IPS-18a (cell line): ENCODE results near the gene EPSTI1.
"Not testable (repeated sequence)": the region's sequence is repeated elsewhere in the genome, so short reads cannot be mapped to it uniquely, and the experiment has no call there.

ENCODE experiments used
- H3K27ac ChIP-seq: one replicate; pipeline ENCODE4 v1.5.1; 2013; ENCODE audit warnings: low read length
- H3K27me3 ChIP-seq: one replicate; pipeline ENCODE4 v1.6.1; 2013; ENCODE audit warnings: mild to moderate bottlenecking, low read length; ENCODE audit not compliant: control insufficient read depth, insufficient read depth
- H3K36me3 ChIP-seq: one replicate; pipeline ENCODE4 v1.6.1; 2013; ENCODE audit warnings: low read depth, low read length; ENCODE audit not compliant: control insufficient read depth
- H3K4me1 ChIP-seq: one replicate; pipeline ENCODE4 v1.6.1; 2013; ENCODE audit warnings: low read depth, low read length; ENCODE audit not compliant: control insufficient read depth
- H3K4me3 ChIP-seq: one replicate; pipeline ENCODE4 v1.5.1; 2013; ENCODE audit warnings: low read length
- H3K9ac ChIP-seq: one replicate; pipeline ENCODE4 v1.6.1; 2013; ENCODE audit warnings: mild to moderate bottlenecking, low read length, moderate library complexity
- H3K9me3 ChIP-seq: one replicate; pipeline ENCODE4 v1.6.1; 2013; ENCODE audit warnings: low read depth, low read length; ENCODE audit not compliant: control insufficient read depth

Gene EPSTI1

DNA sequence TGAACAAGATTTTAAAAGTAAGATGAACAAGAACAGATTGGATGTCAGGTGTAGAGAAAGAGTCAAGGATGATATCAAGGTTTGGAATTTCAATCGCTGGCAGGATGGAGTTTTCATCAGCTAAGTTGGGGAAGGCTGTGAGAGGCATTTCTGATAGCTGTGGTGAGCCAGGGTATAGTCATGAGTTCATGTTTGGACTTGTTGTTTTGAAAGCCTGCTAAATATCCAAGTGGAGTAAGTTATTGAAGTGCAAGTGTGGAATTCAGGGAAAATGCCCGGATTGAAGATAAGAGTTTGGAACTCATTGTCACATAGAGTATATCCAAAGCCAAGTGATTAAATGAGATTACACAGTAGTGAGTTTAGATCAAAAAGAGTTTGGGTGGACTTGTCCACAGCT, 11.0 kb upstream of the EPSTI1 start:
- Histone ChIP-seq H3K27ac (no peak overlapping the region), H3K36me3 (no peaks in the 10 kb centered on the region), H3K9me3 (no peaks in the 10 kb centered on the region), H3K9ac (no peak overlapping the region), H3K27me3 (no peaks in the 10 kb centered on the region), H3K4me3 (no peak overlapping the region), H3K4me1 (peaks cover 7% of the 10 kb centered on the region)

DNA sequence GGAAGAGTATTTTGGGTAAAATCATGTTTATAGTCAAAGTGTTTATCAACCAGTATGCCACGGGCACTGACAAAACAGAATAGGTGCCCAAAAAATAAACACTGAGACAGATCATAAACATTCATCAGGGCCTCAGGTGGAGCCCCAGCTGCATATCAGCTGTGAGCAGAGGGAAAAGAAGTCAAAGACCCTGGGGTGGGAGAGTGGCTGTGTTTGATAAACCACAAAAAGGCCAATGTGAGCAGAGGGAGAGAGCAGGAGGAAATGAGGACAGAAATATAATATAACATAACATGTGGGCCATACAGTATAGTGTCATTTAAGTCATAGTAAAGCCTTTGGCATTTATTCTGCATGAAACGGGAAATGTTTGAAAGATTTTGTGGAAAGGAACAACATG, 10.0 kb upstream of the EPSTI1 start:
- H3K36me3 ChIP-seq, result no peaks in the 10 kb centered on the region
- no peak overlapping the region for H3K4me3 ChIP-seq
- no peak overlapping the region for H3K9ac ChIP-seq
- no peaks in the 10 kb centered on the region for H3K9me3 ChIP-seq
- no peaks in the 10 kb centered on the region for H3K27me3 ChIP-seq
- no peak overlapping the region for H3K27ac ChIP-seq
- peaks cover 5% of the 10 kb centered on the region for H3K4me1 ChIP-seq

DNA sequence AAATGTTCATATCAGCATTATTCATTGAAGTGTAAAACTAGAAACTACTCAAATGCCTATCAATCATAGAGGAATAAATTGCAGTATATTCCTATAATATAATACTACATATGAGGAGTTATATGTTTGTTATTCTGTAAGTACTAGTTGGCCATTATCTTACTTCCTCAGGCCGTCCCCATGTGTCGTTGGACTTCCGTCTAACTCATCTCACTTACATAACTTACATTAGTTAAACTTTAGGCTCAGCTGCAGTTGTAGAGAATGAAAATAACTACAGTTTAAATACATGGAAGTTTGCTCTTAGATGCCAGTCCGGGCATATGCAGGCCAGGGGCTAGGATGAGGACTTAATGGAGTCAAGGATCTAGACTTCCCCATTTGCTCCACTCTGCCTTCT, 8.6 kb upstream of the EPSTI1 start:
- H3K27ac ChIP-seq, result no peak overlapping the region
- no peaks in the 10 kb centered on the region for H3K4me1 ChIP-seq
- no peaks in the 10 kb centered on the region for H3K9me3 ChIP-seq
- H3K36me3 ChIP-seq, result no peaks in the 10 kb centered on the region
- H3K9ac ChIP-seq, result no peak overlapping the region
- H3K27me3 ChIP-seq, result no peaks in the 10 kb centered on the region
- no peak overlapping the region for H3K4me3 ChIP-seq

DNA sequence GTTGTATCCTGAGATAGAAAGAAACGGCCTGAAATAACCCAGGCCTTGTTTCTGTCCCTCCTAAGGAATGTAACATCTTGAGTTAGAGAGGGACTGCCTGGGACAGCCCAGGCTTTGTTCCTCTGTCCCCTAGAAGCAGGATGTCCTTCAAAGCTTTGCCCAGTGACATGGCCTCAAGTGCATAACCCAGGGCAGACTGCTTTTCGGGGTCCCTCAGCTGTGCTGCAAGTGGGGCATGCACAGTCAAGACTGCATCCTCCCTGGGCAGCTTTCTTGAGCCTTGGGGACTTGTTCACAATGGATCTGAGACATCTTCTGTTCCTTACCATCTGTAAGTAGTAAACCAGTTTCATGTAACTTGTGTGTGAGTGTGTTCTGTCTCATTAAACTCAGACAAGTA, 7.5 kb upstream of the EPSTI1 start:
- Histone ChIP-seq H3K9me3 (no peaks in the 10 kb centered on the region), H3K36me3 (no peaks in the 10 kb centered on the region), H3K4me1 (no peaks in the 10 kb centered on the region), H3K4me3 (no peak overlapping the region), H3K27me3 (no peaks in the 10 kb centered on the region), H3K9ac (no peak overlapping the region), H3K27ac (no peak overlapping the region)

DNA sequence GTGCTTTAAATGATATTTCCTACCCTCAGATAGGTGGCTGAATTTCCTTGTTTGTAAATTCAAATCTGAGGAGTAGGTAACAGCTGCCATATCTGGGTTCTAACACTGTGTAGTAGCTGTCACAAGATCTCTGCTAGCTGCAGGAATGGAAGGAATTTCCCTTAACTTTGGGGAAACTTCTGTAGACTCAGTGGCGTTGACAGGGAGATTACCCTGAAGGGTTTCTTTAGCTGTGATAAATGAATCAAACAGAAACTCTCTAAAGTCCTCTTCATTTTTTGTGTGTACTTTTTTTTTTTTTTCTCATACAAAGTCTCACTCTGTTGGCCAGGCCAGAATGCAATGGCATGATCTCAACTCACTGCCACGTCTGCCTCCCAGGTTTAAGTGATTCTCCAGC, 5.3 kb upstream of the EPSTI1 start:
- Histone ChIP-seq H3K4me1 (peaks cover 5% of the 10 kb centered on the region), H3K9ac (no peak overlapping the region), H3K4me3 (no peak overlapping the region), H3K9me3 (no peaks in the 10 kb centered on the region), H3K36me3 (no peaks in the 10 kb centered on the region), H3K27me3 (peaks cover 9% of the 10 kb centered on the region), H3K27ac (no peak overlapping the region)

DNA sequence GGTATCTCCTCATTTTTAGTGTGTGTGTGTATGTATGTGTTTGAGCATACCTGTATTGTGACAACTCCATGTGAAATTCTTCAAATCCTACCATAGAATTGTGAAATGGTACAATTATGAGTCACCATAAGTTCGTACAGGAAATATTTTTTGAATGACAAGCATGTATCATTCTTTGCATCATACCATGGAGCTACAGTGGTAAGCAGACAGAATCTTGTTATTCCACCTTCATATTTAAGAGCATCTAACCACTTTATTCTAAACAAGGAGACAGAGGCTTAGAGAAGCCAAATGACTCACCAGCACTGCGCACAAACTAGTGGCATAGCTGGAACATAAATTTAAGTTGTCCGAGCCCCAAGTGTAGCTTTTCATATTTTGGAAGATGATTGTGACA, 4.5 kb upstream of the EPSTI1 start:
- H3K27ac ChIP-seq, result no peak overlapping the region

DNA sequence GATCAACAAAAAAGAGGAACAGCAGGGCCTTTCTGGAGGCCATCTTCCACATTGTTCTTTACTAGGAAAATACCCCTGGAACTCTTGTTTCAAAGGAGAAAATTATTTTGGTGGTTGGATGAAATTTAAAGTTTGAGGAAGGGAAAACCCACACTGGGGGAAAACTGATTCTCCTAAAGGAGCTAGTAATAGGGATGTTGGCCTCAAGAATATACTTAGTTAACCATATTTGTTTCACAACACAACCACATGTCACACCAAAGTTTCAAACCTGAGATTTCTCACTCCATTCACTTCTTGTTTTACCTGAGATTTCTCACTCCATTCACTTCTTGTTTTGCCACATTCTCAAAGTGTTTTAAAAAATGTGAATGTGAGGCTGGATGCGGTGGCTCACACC, 2.8 kb upstream of the EPSTI1 start:
- Histone ChIP-seq H3K4me3 (no peak overlapping the region), H3K36me3 (no peaks in the 10 kb centered on the region), H3K27me3 (peaks cover 28% of the 10 kb centered on the region), H3K4me1 (peaks cover 7% of the 10 kb centered on the region), H3K27ac (no peak overlapping the region), H3K9ac (no peak overlapping the region), H3K9me3 (no peaks in the 10 kb centered on the region)

More for the DNA sequence above, 4.5 kb upstream of the EPSTI1 start:
- Histone ChIP-seq H3K4me1 (peaks cover 7% of the 10 kb centered on the region), H3K4me3 (no peak overlapping the region), H3K27me3 (peaks cover 16% of the 10 kb centered on the region), H3K9ac (no peak overlapping the region), H3K36me3 (no peaks in the 10 kb centered on the region), H3K9me3 (no peaks in the 10 kb centered on the region)

DNA sequence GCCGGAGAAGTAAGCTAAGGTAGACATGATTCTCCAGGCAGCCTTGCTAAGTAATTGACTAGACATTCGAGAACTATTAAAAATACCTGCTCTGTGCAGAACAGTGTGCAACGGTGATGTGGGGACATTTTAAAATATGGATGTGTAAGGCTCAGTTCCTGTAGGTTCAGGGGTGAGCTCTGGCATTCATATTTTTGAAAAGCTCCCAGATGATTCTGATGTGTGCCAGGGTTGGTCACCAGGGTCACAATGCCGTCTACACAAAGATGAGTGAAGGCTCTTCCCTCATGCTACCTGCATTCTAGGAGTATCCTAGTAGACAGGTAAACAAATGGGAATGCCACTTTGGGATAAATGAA, 702 bp upstream of the EPSTI1 start:
- peak overlapping the region; percentile 74 for H3K4me3 ChIP-seq
- H3K4me1 ChIP-seq, result peaks cover 7% of the 10 kb centered on the region
- H3K36me3 ChIP-seq, result no peaks in the 10 kb centered on the region
- no peaks in the 10 kb centered on the region for H3K9me3 ChIP-seq
- H3K27me3 ChIP-seq, result peaks cover 28% of the 10 kb centered on the region
- H3K27ac ChIP-seq, result no peak overlapping the region
- peak overlapping the region; percentile 16 for H3K9ac ChIP-seq

DNA sequence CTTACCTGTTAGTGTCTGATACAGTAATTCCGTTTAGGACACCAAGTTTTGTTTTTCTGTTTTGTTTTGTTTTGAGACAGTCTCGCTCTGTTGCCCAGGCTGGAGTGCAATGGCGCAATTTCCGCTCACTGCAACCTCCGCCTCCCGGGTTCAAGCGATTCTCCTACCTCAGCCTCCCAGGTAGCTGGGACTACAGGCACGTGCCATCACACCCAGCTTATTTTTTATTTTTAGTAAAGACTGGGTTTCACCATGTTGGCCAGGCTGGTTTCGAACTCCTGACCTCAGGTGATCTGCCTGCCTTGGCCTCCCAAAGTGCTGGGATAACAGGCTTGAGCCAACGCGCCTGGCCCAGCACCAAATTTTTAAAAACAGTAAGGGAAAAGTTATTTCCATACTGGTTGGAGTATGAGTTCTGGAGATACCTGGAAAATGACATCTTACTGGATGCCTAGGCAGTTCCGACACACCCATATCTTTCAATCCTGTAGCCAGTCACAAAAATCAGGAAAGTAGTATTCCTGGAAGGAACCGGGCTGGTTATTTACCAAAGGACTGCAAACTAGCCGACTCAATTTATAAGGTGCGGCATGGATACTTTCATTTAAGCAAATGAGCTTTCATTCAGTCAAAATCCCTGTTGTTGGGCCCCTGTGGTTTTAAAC, 676 bp downstream of the EPSTI1 start:
- H3K36me3 ChIP-seq, H3K9me3 ChIP-seq, H3K27ac ChIP-seq, H3K4me1 ChIP-seq: not testable (repeated sequence)
- Histone ChIP-seq H3K9ac (peak overlapping the region; percentile 16), H3K4me3 (peak overlapping the region; percentile 74), H3K27me3 (peaks cover 28% of the 10 kb centered on the region)

DNA sequence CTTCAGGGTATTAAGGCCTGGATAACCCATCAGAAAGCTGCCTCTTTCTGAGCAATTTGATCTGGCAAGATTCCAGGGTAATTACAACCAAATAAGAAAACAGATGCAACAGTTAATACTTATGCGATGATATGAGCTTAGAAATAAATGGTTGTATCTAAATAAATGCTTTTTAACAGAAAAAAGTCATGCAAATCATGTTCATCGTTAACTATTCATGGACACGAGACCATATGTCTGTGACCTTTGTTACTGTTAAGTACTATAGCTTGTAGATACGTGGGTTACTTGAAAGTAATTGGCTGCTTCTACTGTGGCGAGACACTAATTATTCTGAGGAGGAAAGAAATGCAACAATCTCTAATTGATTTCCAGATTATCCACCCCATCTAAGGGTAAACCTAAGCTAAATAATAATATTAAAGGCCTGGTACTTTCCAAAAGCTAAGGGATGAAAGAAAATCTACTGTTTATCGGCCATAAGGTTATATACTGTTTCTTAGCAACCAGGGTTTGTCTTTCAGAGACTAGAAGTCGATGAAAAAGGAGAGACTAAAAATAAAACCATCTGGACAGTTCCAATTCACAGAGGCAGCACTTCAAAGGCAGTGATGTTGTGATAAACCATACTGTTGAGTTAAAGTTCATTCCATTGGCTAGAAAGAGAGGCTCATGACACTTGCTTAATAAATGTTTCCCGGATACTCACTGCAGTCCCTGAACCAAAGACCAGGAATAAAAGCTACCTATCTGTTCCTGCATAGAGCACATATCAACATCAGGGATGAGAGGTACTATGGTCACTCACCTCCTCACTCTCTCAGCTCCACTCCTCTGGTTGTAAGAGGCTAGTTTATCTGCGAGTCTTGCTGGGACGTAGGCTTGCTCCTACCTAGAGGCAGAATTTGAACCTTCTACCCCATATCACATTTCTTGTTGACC, 1.5 kb downstream of the EPSTI1 start:
- peaks cover 28% of the 10 kb centered on the region for H3K27me3 ChIP-seq
- no peak overlapping the region for H3K9ac ChIP-seq
- H3K9me3 ChIP-seq, result no peaks in the 10 kb centered on the region
- no peak overlapping the region for H3K4me3 ChIP-seq
- H3K27ac ChIP-seq, result no peak overlapping the region
- peaks cover 13% of the 10 kb centered on the region for H3K4me1 ChIP-seq
- no peaks in the 10 kb centered on the region for H3K36me3 ChIP-seq

DNA sequence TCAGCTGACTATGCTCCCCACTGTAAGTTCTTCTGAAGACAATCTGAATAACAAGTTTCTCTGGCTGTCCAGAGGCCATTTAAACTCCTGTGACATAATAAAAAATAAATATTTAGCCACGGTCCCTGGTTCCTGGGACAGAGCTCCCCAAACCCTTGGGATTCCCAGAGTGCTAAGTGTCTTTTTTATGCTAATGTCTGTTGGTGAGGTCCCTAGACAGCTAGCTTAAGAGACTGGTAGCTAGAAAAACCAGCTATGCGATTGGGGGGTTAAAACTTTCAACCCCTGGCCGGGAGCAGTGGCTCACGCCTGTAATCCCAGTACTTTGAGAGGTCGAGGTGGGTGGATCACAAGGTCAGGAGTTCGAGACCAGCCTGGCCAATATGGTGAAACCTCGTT, 5.9 kb downstream of the EPSTI1 start:
- no peak overlapping the region for H3K27ac ChIP-seq

More for the DNA sequence above, 5.9 kb downstream of the EPSTI1 start:
- Histone ChIP-seq H3K4me1 (peaks cover 10% of the 10 kb centered on the region), H3K36me3 (no peaks in the 10 kb centered on the region), H3K27me3 (peaks cover 7% of the 10 kb centered on the region), H3K9me3 (no peaks in the 10 kb centered on the region), H3K9ac (no peak overlapping the region), H3K4me3 (no peak overlapping the region)
